Measurements from ENCODE around the gene C1orf53. TPM values are rescaled to one million over a fixed set of nuclear protein-coding genes. Genes with fewer than 3 reads are reported as not detected.

C1orf53 gene
- total and polyA plus RNA-seq, 9 of the 15 experiments (the other 6 are each of a cell fraction or from before 2014, with no cell fraction given), result 0.31 to 3.2 (median 2.3) TPM

DNA sequence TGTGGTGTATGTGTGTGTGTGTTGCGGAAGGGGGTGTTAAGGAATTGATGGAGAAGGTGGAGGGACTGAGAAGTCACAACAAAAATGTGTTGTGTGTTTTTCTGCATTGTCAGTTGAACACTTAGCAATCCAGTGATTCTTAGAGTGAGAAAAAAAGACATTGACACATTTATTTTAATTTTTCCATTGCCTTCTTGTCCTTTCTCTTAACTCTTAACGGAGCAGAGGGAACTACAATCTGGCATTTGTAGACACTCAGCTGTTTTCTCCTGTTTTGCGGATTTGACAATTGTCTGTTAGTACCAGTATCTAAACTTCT lies 725 bp downstream of the C1orf53 start:
- H3K9ac ChIP-seq (ENCODE audit: insufficient read depth in 1 of 2, low read depth in 2 of 2, low read length in 2 of 2), result peak overlapping the region; percentile 85 to 97
- no peaks in the 10 kb centered on the region for H3K9me3 ChIP-seq (replicated peaks; ENCODE audit: control insufficient read depth, insufficient read depth, low read depth, low read length)
- TSS peak; percentile 89 for BruUV-seq (replicated peaks)
- H3K9me1 ChIP-seq (ENCODE audit: control insufficient read depth, insufficient read depth, low read length), result no peaks in the 10 kb centered on the region
- peak overlapping the region; percentile 51; the same call in 2 of the 3 replicates for H3K27ac ChIP-seq (ENCODE audit: extremely low read depth, low read depth, low read length)
- FAIRE-seq (no peak), ATAC-seq (no peak; the same call in 2 of the 3 replicates), DNase-seq (ENCODE audit: extremely low read depth in 1 of 4, low spot score in 3 of 4) (no peak)
- intact Hi-C loops (cut with micrococcal nuclease), result no loop called here
- in situ Hi-C loops (cut with MboI), result no loop called here
- 25% methylated on average over 3 of the region's 3 CpGs for WGBS (ENCODE audit: insufficient coverage, low coverage, missing lambda C conversion rate)
- H3K4me1 ChIP-seq (replicated peaks in 1 of 2; ENCODE audit: control insufficient read depth in 2 of 2, insufficient read depth in 2 of 2, low read length in 2 of 2), result peaks cover 5 to 10% of the 10 kb centered on the region in 2 experiments; a peak in 3 of 5 replicates
- ChIA-PET CTCF (ENCODE audit: low intra/inter-chr PET ratio) (no interaction called here), POLR2A (interaction anchor here (0.6 to 2.5 kb wide), 14 partner anchors 9 to 256 kb away, joined by 3 to 13 read pairs (median 4); partner anchors contain the start of gene LHX9)
- peaks cover 6% of the 10 kb centered on the region in 2 experiments; a peak in 4 of 5 replicates for H3K27me3 ChIP-seq (ENCODE audit: control insufficient read depth in 2 of 2, insufficient read depth in 2 of 2, low read length in 2 of 2)
- peak overlapping the region; percentile 60 for H3K4me3 ChIP-seq
- H2AFZ ChIP-seq (ENCODE audit: low read depth, low read length), result peak overlapping the region; percentile 100
- H4K20me1 ChIP-seq (replicated peaks; ENCODE audit: control insufficient read depth, insufficient read depth, low read length), result no peaks in the 10 kb centered on the region
- H3K4me2 ChIP-seq (ENCODE audit: insufficient read depth, low read length), result peak overlapping the region; percentile 99
- no peaks in the 10 kb centered on the region for H3K36me3 ChIP-seq (ENCODE audit: control insufficient read depth, insufficient read depth, low read length)
- 0 out of 3 replicates have a peak, but pooled peaks cover 3% of the 10 kb centered on the region for H3K79me2 ChIP-seq (ENCODE audit: control insufficient read depth, insufficient read depth, low read length)
- no peak for TF ChIP-seq CREM (IDR thresholded peaks at IDR 0.05; ENCODE audit: low read depth)
- TF ChIP-seq SETDB1 (IDR thresholded peaks at IDR 0.05; ENCODE audit: low read length), result no peak
- TF ChIP-seq, protein P1, sequence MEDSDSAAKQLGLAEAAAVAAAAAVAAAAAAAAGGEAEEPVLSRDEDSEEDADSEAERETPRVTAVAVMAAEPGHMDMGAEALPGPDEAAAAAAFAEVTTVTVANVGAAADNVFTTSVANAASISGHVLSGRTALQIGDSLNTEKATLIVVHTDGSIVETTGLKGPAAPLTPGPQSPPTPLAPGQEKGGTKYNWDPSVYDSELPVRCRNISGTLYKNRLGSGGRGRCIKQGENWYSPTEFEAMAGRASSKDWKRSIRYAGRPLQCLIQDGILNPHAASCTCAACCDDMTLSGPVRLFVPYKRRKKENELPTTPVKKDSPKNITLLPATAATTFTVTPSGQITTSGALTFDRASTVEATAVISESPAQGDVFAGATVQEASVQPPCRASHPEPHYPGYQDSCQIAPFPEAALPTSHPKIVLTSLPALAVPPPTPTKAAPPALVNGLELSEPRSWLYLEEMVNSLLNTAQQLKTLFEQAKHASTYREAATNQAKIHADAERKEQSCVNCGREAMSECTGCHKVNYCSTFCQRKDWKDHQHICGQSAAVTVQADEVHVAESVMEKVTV (CRISPR knock-in tag; IDR thresholded peaks at IDR 0.05), result no peak
- TF ChIP-seq ZNF408 (CRISPR knock-in tag; IDR thresholded peaks at IDR 0.05; ENCODE audit: low read depth), result no peak
- TF ChIP-seq MECOM (CRISPR knock-in tag; IDR thresholded peaks at IDR 0.05), result no peak
- TF ChIP-seq XRCC5 (IDR thresholded peaks at IDR 0.05; ENCODE audit: low read depth, low read length), result no peak
- TF ChIP-seq DNMT1 (IDR thresholded peaks at IDR 0.05), result no peak
- 0 out of 2 replicates have a peak, but pooled peaks have one; percentile 7 for TF ChIP-seq GABPA (tag; conservative IDR thresholded peaks at IDR 0.05; ENCODE audit: low read depth)
- no peak for TF ChIP-seq ZBED1 (IDR thresholded peaks at IDR 0.05)
- peak; percentile 63; the same call in 1 of the 2 replicates for TF ChIP-seq HDGF (IDR thresholded peaks at IDR 0.05)
- TF ChIP-seq CHD1 (IDR thresholded peaks at IDR 0.05; ENCODE audit: low read length), result no peak
- TF ChIP-seq, protein P2, sequence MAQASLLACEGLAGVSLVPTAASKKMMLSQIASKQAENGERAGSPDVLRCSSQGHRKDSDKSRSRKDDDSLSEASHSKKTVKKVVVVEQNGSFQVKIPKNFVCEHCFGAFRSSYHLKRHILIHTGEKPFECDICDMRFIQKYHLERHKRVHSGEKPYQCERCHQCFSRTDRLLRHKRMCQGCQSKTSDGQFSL (CRISPR knock-in tag; IDR thresholded peaks at IDR 0.05), result peak; percentile 92; the same call in 1 of the 2 replicates
- TF ChIP-seq, protein P2 (tag; IDR thresholded peaks at IDR 0.05), result peak in 1 of 2 experiments; percentile 86; a peak in 1 of 4 replicates
- TF ChIP-seq SUPT5H (IDR thresholded peaks at IDR 0.05), result no peak
- TF ChIP-seq FOXJ3 (CRISPR knock-in tag; IDR thresholded peaks at IDR 0.05), result no peak
- TF ChIP-seq NEUROD1 (IDR thresholded peaks at IDR 0.05; ENCODE audit: borderline replicate concordance, low read depth, low read length, partially characterized antibody), result no peak
- TF ChIP-seq ZNF311 (CRISPR knock-in tag; IDR thresholded peaks at IDR 0.05), result no peak
- TF ChIP-seq, protein P3, sequence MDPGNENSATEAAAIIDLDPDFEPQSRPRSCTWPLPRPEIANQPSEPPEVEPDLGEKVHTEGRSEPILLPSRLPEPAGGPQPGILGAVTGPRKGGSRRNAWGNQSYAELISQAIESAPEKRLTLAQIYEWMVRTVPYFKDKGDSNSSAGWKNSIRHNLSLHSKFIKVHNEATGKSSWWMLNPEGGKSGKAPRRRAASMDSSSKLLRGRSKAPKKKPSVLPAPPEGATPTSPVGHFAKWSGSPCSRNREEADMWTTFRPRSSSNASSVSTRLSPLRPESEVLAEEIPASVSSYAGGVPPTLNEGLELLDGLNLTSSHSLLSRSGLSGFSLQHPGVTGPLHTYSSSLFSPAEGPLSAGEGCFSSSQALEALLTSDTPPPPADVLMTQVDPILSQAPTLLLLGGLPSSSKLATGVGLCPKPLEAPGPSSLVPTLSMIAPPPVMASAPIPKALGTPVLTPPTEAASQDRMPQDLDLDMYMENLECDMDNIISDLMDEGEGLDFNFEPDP (CRISPR knock-in tag; IDR thresholded peaks at IDR 0.05), result no peak
- TF ChIP-seq, protein P4, sequence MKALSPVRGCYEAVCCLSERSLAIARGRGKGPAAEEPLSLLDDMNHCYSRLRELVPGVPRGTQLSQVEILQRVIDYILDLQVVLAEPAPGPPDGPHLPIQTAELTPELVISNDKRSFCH (CRISPR knock-in tag; IDR thresholded peaks at IDR 0.05), result no peak
- TF ChIP-seq, protein P4 (tag; IDR thresholded peaks at IDR 0.05), result no peak
- TF ChIP-seq SIX5 (IDR thresholded peaks at IDR 0.05; ENCODE audit: borderline replicate concordance in 1 of 2, insufficient read depth in 1 of 2, low read depth in 1 of 2, low read length in 2 of 2), result no peak
